Measurements from ENCODE around the gene LSM4.
"Not testable (repeated sequence)": the region's sequence is repeated elsewhere in the genome, so short reads cannot be mapped to it uniquely, and the experiment has no call there.

The LSM4 gene

GRCh38 chr19:18322759-18323460 lies at the start of gene LSM4:
Gene LSM4, minus strand, starts transcription at chr19:18323076. Its CDS starts 56 bp downstream, at chr19:18323020.
- DNase-seq (ENCODE audit: low read depth): peak; percentile 98

GRCh38 chr19:18368504-18369222 lies 45.8 kb upstream of the LSM4 start:
- no peak for DNase-seq (ENCODE audit: low read depth)

DNA sequence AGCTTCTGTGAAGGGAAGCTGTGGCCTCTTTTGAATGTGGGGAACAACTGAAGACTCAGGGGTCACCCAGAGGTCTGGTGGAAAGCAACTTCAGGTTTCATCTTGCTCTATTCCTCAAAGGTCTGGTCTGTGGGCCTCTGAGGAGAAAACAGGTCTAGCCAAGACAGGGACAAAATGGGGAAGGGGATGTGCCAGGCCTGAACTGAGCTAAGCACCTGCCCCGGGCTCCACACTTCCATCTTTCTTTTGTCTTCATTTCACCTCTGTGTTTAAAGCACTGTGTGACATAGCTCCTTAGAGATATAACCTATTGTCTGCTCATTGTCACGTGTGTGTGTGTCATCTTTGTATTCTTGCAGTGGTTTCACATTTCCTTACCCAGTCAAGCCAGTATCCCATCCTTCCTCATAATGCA lies 43.2 kb upstream of the LSM4 start:
- DNase-seq (ENCODE audit: low read depth): no peak

- no peak for DNase-seq (ENCODE audit: low read depth)
These were observed 42.1 kb upstream of the LSM4 start for GRCh38 chr19:18364826-18365528.

- DNase-seq (ENCODE audit: low read depth): not testable (repeated sequence)
These were observed 41.5 kb upstream of the LSM4 start for GRCh38 chr19:18364277-18364825.

GRCh38 chr19:18363787-18364186 lies 40.9 kb upstream of the LSM4 start:
- no peak for DNase-seq (ENCODE audit: low read depth)

DNA sequence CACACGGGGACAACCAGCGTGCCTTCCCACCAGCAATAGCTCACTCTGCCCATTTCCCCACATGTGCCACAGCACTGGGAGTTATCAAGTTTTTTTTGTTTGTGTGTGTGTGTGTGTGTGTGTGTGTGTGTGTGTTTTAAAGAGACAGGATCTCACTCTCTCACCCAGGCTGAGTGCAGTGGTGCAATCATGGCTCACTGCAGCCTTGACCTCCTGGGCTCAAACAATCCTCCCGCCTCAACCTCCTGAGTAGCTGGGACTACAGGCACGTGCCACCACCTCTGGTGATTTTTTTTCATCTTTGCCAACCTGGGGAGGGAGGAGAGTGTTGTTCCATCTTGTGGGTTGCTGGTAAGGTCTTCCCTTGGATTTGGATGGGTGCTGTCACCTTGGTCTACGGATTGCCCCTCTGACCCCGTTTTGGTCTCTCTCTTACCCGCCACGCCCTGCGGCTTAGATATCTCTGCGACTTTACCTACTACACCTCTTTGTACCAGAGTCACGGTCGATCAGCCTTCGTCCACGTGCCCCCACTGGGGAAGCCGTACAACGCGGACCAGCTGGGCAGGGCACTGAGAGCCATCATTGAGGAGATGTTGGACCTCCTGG lies 40.2 kb upstream of the LSM4 start:
- no peak for DNase-seq (ENCODE audit: low read depth)

- DNase-seq (ENCODE audit: low read depth): no peak
These were observed 38.8 kb upstream of the LSM4 start for GRCh38 chr19:18361646-18362045.

DNA sequence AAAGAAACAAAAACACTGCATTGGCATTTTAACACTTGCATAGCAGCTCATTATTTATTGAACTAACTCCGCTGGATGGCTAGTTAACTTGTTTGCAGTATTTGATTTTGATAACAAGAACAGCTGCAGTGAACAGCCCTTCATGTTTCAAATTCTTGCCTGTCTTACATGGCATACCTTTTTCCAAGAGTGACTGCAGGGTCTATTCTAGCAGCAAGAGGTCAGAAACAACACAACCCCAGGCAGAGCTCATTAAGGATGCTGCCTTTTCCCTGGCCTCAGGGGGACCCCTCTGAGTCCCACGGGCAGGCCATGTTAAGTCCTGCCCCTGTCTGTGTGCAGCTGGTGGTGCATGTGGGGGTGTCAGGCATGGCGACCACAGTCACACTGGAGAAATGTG lies 34.2 kb upstream of the LSM4 start:
- no peak for DNase-seq (ENCODE audit: low read depth)

GRCh38 chr19:18354743-18355142 lies 31.9 kb upstream of the LSM4 start:
- not testable (repeated sequence) for DNase-seq (ENCODE audit: low read depth)

GRCh38 chr19:18353378-18354005 lies 30.6 kb upstream of the LSM4 start:
- DNase-seq (ENCODE audit: low read depth): no peak

GRCh38 chr19:18351544-18351943 lies 28.7 kb upstream of the LSM4 start:
- DNase-seq (ENCODE audit: low read depth): no peak

- no peak for DNase-seq (ENCODE audit: low read depth)
These were observed 27.6 kb upstream of the LSM4 start for GRCh38 chr19:18350490-18350889.

- DNase-seq (ENCODE audit: low read depth): no peak
These were observed 26.8 kb upstream of the LSM4 start for GRCh38 chr19:18349524-18350128.

GRCh38 chr19:18348818-18349339 lies 26.0 kb upstream of the LSM4 start:
- not testable (repeated sequence) for DNase-seq (ENCODE audit: low read depth)

- DNase-seq (ENCODE audit: low read depth): no peak
These were observed 25.3 kb upstream of the LSM4 start for GRCh38 chr19:18348171-18348570.

DNA sequence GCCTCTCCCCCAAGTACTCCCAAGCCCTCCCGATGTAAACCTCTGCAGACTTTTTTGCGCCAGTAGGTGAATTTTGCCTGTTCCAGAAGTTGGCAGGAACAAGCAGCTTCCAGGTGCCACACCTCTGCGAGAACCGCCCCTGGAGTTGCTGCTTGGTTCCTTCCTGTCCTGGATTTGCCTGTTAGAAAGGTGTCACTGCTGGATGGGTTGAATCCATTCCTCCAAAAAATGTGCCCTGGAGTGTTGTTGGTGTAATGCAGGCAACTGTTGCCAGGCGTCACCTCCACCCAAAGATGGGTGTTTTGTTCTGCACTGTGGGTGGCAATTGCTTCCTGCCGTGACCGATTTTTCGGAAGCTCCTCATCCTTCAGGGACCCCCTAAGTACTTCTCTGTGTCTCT lies 23.2 kb upstream of the LSM4 start:
- DNase-seq (ENCODE audit: low read depth): no peak

DNA sequence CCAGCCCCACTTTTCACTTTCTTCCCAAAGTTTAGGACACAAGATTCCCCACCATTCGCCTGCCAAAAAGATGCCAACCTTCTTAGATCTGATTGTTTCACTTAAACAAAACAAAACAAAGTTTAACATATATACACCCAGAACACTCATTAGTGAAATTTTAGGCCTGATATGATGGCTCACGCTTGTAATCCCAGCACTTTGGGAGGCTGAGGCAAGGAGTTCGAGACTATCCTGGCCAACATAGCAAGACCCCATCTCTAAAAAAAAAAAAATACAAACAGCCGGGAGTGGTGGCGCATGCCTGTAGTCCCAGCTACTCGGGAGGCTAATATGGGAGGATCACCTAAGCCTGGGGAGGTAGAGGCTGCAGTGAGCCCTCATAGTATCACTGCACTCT lies 22.4 kb upstream of the LSM4 start:
- no peak for DNase-seq (ENCODE audit: low read depth)

GRCh38 chr19:18344582-18344950 lies 21.7 kb upstream of the LSM4 start:
- DNase-seq (ENCODE audit: low read depth): no peak

DNA sequence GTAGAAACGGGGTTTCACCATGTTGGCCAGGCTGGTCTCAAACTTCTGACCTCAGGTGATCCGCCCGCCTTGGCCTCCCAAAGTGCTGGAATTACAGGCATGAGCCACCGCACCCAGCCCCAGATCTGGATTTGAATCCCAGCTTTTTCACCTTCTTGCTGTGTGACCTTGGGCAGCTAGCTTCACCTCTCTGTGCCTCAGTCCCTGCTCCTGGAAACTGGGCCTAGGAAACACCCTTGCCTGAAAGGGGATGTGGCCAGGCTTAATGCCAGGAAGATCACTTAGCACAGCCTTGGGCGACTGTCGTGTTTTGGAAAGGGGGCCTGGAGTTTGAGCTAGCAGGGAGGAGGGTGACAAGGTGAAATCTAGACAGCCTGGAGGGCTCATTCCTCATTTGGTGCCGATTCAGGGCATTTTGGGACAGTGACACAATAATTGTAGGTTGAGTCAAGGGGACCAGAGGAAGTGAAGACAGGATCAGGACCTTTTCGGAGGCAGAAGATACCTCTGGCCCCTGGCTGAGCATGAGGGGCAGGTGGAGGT lies 19.3 kb upstream of the LSM4 start:
- no peak for DNase-seq (ENCODE audit: low read depth)

All from T-helper 22 cell (primary cell).